Gastrocnemius medialis (tissue), 4 donors: ENCODE measurements around the gene ZNF277. TPM values are rescaled to one million over a fixed set of nuclear protein-coding genes. Genes with fewer than 3 reads are reported as not detected.

ENCODE experiments used
- ATAC-seq, 2 donors: fragments of 150-250 bp; one replicate each; pipeline ENCODE4 v1.9.1; 2016
- DNase-seq, 2 donors: peaks; one replicate each; pipeline ENCODE4 v3.0.0-alpha.2; 2019
- H3K27ac ChIP-seq, 4 donors: fragments of 200-600 bp; sonication (generic); 1 replicate in 1 of 4; 2 replicates in 3 of 4; pipeline ENCODE4 v1.5.1; 2016 to 2018; ENCODE audit warnings: mild to moderate bottlenecking in 2 of 4, moderate library complexity in 1 of 4
- H3K27me3 ChIP-seq, 3 donors: fragments of 200-600 bp; sonication (generic) in 2 of 3; 1 replicate in 1 of 3; 2 replicates in 2 of 3; pipeline versions ENCODE4 v1.5.1 to v1.6.0; 2016 to 2019; ENCODE audit warnings: mild to moderate bottlenecking in 1 of 3, moderate library complexity in 1 of 3
- H3K36me3 ChIP-seq, 2 donors: fragments of 200-600 bp; sonication (generic) in 1 of 2; one replicate each; pipeline ENCODE4 v1.5.1; 2017 to 2018
- H3K4me1 ChIP-seq, 2 donors: fragments of 200-600 bp; sonication (generic) in 1 of 2; one replicate each; pipeline ENCODE4 v1.5.1; 2016 to 2017; ENCODE audit warnings: mild to moderate bottlenecking in 2 of 2
- H3K4me3 ChIP-seq, 4 donors: fragments of 200-600 bp; sonication (generic) in 3 of 4; 1 replicate in 1 of 4; 2 replicates in 3 of 4; pipeline ENCODE4 v1.5.1; 2016 to 2019; ENCODE audit warnings: mild to moderate bottlenecking in 2 of 4
- H3K9me3 ChIP-seq, 3 donors: fragments of 200-600 bp; sonication (generic) in 2 of 3; 1 replicate in 1 of 3; 2 replicates in 2 of 3; pipeline ENCODE4 v1.5.1; 2016 to 2019
- CTCF ChIP-seq, 5 experiments: fragments of 450-650 bp in 3 of 5; fragments of 200-600 bp in 2 of 5; sonication (generic) in 2 of 5; IDR thresholded peaks in 4 of 5; conservative IDR thresholded peaks in 1 of 5; 1 replicate in 4 of 5; 2 replicates in 1 of 5; pipeline ENCODE4 v1.5.1; 2016 to 2019; ENCODE audit warnings: antibody characterized with exemption in 5 of 5, mild to moderate bottlenecking in 3 of 5, moderate library complexity in 3 of 5
- POLR2A ChIP-seq, 2 donors: fragments of 450-650 bp; IDR thresholded peaks; one replicate each; pipeline ENCODE4 v1.6.1; 2017; ENCODE audit warnings: antibody characterized with exemption in 2 of 2, mild to moderate bottlenecking in 2 of 2, moderate library complexity in 2 of 2
- in situ Hi-C, 4 donors: fragments of 200-750 bp; cut with MboI; loops; one replicate each; pipeline versions ENCODE4 v1.15.0 to v1.8.0; 2017; ENCODE audit warnings: low sequenced_read_pairs in 4 of 4
- intact Hi-C: fragments of 100-400 bp; cut with DNase I; formaldehyde crosslinking; loops from one replicate; pipeline ENCODE4 v1.15.1; 2023; ENCODE audit warnings: low total_unique reads
- total RNA-seq, 4 donors: library from RNA; depleted of rRNA; stranded (reverse); fragments of >200 nt; gene quantifications; one replicate each; pipeline versions ENCODE4 v1.1.0 to v1.2.3, GENCODE V29; 2016

Gene ZNF277
- total RNA-seq, 4 donors from 2014 or later = 12.2 to 16.5 (median 15.0) TPM

GRCh38 chr7:112167147-112167546 is 39.3 kb upstream of the ZNF277 start:
- Histone ChIP-seq H3K36me3 (no peaks in the 10 kb centered on the region), H3K27ac (no peak overlapping the region), H3K4me3 (no peak overlapping the region), H3K4me1 (peaks cover 18 to 21% of the 10 kb centered on the region in 2 donors), H3K27me3 (no peaks in the 10 kb centered on the region), H3K9me3 (no peaks in the 10 kb centered on the region)
- in situ Hi-C loops (no loop called here), intact Hi-C loops (no loop called here)
- DNase-seq (no peak), ATAC-seq (no peak)
- TF ChIP-seq POLR2A (IDR thresholded peaks at IDR 0.05) = no peak
- no peak for TF ChIP-seq CTCF (IDR thresholded peaks at IDR 0.05 in 4 of 5, conservative IDR thresholded peaks at IDR 0.05 in 1 of 5)

DNA sequence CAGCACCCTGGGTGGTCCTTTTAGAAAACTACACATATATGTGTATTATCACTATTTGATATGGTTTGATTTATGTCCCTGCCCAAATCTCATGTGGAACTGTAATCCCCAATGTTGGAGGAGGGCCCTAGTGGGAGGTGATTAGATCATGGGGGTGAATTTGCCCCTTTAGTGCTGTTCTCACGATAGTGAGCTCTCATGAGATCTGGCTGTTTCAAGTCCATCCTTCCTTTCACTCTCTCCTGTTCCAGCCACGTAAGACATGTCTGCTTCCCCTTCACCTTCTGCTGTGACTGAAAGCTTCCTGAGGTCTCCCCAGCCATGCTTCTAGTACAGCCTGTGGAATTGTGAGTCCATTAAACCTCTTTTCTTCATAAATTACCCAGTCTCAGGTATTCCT is 37.6 kb upstream of the ZNF277 start:
- intact Hi-C loops (no loop called here), in situ Hi-C loops (no loop called here)
- ATAC-seq (no peak), DNase-seq (no peak)
- Histone ChIP-seq H3K27ac (no peak overlapping the region), H3K4me1 (peaks cover 18 to 20% of the 10 kb centered on the region in 2 donors), H3K4me3 (no peak overlapping the region), H3K36me3 (no peaks in the 10 kb centered on the region), H3K9me3 (no peaks in the 10 kb centered on the region), H3K27me3 (no peaks in the 10 kb centered on the region)
- TF ChIP-seq POLR2A (IDR thresholded peaks at IDR 0.05) (no peak), CTCF (IDR thresholded peaks at IDR 0.05 in 4 of 5, conservative IDR thresholded peaks at IDR 0.05 in 1 of 5) (no peak)

DNA sequence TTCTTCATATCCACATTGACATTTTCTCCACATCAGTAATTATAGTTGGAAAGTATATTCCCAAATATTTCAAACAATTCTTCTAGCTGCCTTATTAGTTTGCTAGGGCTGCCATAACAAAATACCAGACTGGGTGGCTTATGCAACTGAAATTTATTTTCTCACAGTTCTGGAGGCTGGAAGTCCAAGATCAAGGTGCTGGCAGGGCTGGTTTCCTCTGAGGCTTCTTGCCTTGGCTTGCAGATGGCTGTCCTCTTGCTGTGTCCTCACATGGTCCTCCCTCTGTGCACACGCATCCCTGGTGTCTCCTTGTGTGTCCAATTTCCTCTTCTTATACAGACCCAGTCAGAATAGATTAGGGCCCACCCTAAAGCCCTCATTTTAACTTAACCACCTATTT is 34.8 kb upstream of the ZNF277 start:
- Histone ChIP-seq H3K4me3 (no peak overlapping the region), H3K36me3 (no peaks in the 10 kb centered on the region), H3K9me3 (no peaks in the 10 kb centered on the region), H3K4me1 (peaks cover 23 to 30% of the 10 kb centered on the region in 2 donors), H3K27ac (no peak overlapping the region), H3K27me3 (no peaks in the 10 kb centered on the region)
- DNase-seq (no peak), ATAC-seq (no peak)
- intact Hi-C loops (no loop called here), in situ Hi-C loops (no loop called here)
- no peak for TF ChIP-seq POLR2A (IDR thresholded peaks at IDR 0.05)
- no peak for TF ChIP-seq CTCF (IDR thresholded peaks at IDR 0.05 in 4 of 5, conservative IDR thresholded peaks at IDR 0.05 in 1 of 5)

DNA sequence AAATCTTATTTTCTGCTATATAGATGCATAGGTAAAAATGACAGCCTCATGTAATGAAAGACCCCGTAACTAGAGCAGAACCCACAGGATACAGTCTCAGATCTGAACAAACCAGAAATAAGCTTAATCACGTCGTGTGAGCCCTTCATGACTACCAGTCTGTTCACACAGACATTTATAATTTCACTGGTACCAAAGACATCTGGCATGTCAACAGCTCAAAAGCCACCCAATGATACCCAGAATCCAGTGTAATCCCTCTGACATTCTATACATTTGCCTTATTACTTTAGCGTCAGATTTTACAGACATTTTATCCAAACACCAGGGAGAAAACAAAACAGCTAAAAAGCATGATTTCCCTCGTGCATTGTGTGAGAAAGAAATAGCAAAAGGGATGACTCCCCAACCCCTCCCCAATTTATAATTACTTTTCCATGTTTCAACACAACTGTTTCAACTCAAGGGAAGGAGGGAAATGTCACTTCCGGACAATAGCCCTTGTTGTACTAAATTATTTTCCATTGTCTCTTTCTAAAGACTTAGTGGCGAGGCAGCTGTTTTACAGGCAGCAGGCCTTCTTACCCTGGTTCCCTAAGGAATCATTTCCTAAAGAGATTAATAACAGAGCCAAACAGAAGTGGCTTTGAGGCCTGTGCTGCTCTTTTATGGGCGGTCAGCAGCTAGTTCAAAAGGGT is 33.5 kb upstream of the ZNF277 start:
- ATAC-seq (no peak), DNase-seq (no peak)
- H3K36me3 ChIP-seq = no peaks in the 10 kb centered on the region
- no peaks in the 10 kb centered on the region for H3K9me3 ChIP-seq
- H3K4me3 ChIP-seq = no peak overlapping the region
- TF ChIP-seq POLR2A (IDR thresholded peaks at IDR 0.05) = no peak
- TF ChIP-seq CTCF (IDR thresholded peaks at IDR 0.05 in 4 of 5, conservative IDR thresholded peaks at IDR 0.05 in 1 of 5) = no peak
- in situ Hi-C loops (no loop called here), intact Hi-C loops (no loop called here)
- peaks cover 15 to 34% of the 10 kb centered on the region in 2 donors for H3K4me1 ChIP-seq
- H3K27ac ChIP-seq = peak overlapping the region; percentile 45 to 60 (median 58)
- H3K27me3 ChIP-seq = no peaks in the 10 kb centered on the region

DNA sequence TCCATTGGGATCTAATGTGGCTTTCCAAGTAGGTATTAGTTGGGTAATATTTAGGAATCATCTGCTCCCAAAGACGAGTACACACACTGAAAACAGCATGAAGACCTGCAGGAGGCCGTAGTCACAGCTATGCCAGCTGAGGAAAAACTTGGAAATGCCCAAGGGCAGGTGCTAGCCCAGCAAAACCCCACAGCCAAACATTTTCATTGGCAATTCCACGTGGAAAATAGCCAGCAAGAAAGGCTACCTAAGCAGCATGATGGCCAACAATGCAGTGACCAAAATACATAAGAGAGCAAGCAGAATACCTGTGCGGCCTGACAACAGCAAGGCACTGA is 33.0 kb upstream of the ZNF277 start:
- Histone ChIP-seq H3K27me3 (no peaks in the 10 kb centered on the region), H3K4me3 (no peak overlapping the region), H3K4me1 (peaks cover 15 to 36% of the 10 kb centered on the region in 2 donors), H3K36me3 (no peaks in the 10 kb centered on the region), H3K27ac (peak overlapping the region; percentile 45 to 60 (median 58)), H3K9me3 (no peaks in the 10 kb centered on the region)
- TF ChIP-seq CTCF (IDR thresholded peaks at IDR 0.05 in 4 of 5, conservative IDR thresholded peaks at IDR 0.05 in 1 of 5) (no peak), POLR2A (IDR thresholded peaks at IDR 0.05) (no peak)
- no peak for ATAC-seq
- DNase-seq = no peak
- intact Hi-C loops = no loop called here
- in situ Hi-C loops = no loop called here
